Daoy (cell line): ENCODE results near the gene DUSP28. TPM values are rescaled to one million over a fixed set of nuclear protein-coding genes. Genes with fewer than 3 reads are reported as not detected.
"Not testable (repeated sequence)": the region's sequence is repeated elsewhere in the genome, so short reads cannot be mapped to it uniquely, and the experiment has no call there.

Source experiments
- DNase-seq: peaks from one replicate; pipeline ENCODE4 v3.0.0-alpha.2; 2015; ENCODE audit warnings: low read depth
- total RNA-seq: library from RNA; depleted of rRNA; stranded (reverse); fragments of >200 nt; shearing (Covaris generic); gene quantifications from 2 replicates; pipeline ENCODE4 v1.2.3, GENCODE V29; 2014; rRNA removed

DUSP28 gene
- total RNA-seq, result 2.8 and 3.3 TPM in 2 replicates

DNA sequence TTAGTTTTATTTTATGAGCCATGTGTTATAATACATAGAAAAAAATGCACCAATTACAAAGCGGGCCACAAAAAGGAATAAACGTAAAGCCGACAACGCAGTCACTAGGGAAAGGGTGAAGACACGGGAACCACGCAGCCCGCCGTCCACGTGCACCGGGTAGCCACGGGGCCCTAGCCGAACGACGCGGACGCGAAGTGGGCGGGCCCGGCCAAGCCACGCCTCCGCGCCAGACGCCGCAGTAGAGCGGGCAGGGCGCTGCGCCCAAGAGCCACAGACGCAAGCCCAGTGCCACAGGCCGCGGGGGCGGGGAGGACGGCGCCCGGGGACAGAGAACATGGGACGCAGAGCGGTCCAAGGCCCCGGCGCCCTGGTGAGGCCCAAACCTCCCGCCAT lies at the start of gene DUSP28:
Gene DUSP28 (plus strand): TSS at position 274 of the 396 bp plus-strand sequence. CDS start 328 bp downstream, outside the sequence.
- DNase-seq, result peak; percentile 93

- DNase-seq, result no peak
These were observed 49.5 kb upstream of the DUSP28 start for GRCh38 chr2:240510513-240511210.

DNA sequence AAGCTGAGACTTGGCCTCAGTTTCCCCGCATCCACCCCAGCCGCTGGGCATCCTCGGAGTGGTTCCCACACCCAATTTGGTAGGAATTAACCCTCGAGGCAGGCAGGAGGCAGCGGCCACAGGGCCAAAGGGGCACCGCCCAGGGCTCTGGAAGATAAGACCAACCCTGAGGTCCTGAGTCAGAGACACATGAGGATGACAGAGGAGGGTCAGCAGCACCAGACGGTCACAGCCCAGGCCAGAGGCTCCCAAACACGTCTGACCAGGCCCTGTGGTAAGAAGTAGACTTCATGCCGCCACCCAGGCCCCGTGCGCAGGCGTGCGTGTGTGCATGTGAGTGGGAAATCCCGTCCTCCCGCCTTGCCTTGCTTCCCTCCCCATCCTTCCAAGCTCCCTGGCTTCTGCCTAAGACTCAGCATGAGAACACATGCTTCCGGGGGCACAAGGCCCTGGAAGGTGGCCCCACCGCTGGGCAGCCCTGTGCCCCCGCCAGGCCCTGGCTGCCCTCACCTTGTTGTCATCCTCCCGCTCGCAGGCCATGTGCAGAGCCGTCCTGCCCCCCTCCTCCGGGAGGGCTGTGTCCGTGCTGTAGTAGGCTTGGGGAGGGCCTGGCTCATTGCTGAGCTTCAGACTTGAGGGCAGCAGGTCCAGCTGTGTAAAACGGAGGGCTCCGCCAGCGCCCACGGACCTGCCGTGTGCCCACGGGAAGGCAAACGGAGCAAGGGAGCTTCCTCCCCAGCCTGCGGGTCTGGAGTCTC lies 48.6 kb upstream of the DUSP28 start:
- no peak for DNase-seq

DNA sequence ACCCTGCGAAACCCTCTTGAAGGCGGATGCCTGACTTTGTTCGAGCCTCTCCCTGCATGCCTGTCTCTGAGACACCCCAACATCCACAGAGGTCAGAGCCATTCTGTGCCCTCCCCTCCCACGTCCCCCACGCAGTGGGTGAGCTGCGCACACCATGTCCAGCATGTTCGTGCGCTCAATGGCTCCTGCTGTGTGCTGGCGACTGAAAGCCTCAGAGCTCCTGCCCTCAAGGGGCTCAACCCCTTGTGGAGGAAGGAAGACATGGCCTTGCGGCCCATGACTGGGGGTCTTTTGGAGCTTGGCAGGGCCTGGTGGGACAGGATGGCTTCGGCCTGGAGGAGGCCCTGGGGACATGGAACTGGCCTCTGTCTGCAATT lies 48.1 kb upstream of the DUSP28 start:
- DNase-seq, result no peak

DNA sequence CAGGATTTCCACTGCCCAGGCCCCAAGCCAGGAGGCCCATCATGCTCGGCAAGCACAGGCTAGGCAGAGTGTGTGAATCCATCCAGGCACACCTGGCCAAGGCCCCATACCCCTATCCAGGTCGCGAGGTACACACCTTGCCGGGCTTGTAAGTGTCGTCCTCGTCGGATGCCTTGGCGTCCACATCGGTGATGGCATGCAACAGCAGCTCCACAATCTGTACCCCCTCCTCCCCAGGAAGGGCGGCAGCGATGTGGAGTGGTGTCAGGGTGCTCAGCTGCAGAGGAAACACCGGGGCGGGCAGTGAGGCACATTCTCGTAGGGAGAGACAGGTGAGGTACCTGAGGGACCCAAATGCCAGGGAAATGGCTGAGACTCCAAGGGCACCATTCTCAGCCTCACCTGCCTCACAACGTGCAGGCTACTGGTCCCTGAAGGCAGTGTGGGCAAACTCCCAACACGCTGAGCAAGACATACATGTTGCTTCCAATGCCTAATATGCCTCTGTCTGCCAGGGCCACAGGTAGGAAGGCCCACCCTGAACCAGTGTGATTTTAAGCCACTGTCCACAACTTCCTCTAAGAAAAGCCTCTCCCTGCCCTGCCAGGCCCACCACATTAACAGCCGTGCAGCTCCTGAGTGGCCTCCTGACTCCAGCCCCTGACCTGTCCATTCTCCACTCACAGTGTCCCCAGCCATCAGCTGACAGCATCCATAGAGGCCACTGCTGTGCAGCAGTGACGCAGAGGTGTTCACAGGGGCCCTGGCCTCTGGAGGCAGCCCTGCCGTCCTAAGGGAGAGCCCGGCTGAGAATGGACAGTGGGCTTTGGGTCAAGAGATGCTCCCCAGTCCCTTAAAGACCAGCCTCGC lies 47.3 kb upstream of the DUSP28 start:
- DNase-seq, result no peak

DNA sequence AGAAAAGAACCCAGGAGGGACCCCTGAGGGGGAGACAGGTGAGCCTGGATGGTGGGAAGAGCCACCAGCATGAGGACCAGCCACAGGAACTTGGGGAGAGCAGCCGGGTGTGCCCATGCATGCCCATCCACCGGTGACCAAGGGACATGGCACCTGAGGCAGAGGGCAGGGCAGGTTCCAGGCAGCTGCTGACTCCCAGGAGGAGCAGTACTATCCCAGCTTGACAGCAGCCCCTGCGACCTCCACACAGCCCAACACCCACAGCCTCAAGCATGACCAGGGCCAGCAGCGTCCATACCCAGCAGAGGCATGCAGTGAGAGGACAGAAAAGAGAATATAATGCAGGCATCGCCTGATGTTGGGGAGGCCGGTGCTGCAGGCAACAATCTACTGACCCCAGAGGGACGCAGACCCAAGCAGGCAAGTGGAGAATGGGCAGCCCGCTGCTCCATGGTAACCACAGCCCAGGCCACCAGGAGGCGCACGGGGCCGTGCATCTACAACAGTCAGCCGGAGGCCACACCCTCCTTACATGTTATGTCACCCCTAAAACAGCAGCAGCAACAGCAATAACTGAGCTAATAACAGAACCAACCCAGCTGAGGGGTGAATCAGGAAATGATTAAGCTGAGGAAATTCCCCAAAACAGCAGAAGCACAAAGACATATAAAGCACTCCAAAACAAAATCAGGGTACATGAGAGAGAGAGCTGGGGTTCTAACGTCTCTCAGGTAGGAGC lies 46.4 kb upstream of the DUSP28 start:
- DNase-seq, result peak; percentile 79

GRCh38 chr2:240514631-240515030 lies 45.5 kb upstream of the DUSP28 start:
- DNase-seq, result no peak

GRCh38 chr2:240517342-240517741 lies 42.8 kb upstream of the DUSP28 start:
- no peak for DNase-seq

GRCh38 chr2:240518981-240519380 lies 41.2 kb upstream of the DUSP28 start:
- DNase-seq, result no peak

DNA sequence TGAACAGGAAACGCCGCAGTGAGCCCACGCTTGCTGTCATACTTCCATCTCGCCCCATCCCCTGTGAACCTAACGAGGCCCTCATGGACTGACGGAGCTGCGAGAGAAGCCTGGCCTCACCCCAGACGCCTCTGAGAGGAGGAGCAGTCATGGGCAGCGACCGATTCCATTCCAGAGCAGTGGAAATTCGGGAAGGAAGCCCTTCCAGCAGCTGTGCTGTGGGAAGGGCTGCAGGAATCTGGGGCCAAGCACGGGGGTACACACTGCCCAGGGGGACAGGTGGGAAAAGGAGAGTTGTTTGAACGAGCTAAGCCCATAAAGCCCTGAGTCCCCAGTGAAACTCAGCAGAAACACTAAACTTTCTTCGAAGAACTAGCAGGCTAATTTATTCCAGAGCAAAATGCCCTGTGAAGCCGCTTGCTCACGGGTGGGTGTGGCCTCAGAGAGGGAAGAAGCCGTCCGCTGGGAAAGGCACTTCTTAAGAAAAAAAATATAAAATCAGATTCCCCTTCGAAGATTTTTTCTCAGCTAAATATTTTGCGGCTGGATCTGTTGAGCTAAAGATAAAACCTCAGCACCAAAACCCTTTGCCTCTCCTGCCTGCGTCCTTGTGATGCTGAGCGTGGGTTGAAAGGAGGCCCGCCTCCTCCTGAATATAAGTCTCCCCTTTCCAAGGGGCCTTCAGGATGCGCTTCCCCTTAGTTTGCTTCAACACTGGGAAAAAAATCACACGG lies 40.6 kb upstream of the DUSP28 start:
- no peak for DNase-seq

DNA sequence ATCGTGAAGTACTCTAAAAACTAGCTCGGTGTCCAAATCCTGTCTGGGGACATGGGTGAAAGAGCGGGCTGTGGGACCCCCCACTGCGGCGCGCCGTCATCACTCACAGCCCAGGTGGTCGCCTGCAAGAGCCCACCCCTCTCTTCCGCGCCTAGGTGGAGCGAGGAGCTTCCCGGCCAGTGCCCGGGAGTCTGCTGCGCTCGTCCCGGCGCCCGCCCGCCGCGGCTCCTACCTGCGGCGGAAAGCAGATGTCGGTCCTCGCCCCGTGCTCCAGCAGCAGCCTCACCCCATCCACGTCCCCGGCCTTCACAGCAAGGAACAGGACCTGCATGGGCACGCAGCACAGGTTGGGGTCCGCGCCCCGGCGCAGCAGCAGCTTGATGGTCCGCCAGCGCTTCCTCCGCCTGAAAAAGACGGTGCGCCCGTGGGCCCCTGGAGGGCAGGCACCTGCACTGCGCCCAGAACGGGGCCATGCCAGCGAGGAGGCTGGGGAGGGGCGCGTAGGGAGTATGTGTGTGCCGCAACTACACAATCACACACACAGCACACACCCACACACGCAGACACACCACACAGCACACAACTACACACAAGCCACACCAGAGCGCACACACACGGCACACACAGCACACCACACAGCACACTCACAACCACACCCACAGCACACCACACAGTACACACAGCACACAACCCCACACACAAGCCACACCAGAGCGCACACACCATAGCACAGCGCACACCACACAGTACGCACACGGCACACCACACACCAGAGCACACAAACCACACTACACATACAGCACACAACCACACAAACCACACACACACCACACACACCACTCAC lies 39.8 kb upstream of the DUSP28 start:
- no peak for DNase-seq

- no peak for DNase-seq
These were observed 39.2 kb upstream of the DUSP28 start for GRCh38 chr2:240520974-240521350.

DNA sequence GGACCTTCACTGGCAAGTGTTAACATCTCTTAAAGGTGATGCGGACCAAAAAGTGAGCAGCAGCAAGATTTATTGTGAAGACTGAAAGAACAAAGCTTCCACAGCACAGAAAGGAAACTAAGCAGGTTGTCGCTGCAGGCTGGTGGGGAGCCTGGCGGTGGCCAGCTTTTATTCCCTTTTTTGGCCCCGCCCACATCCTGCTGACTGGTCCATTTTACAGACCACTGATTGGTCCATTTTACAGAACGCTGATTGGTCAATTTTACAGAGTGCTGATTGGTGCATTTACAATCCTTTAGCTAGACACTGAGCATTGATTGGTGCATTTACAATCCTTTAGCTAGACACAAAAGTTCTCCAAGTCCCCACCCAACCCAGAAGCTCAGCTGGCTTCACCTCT lies 38.3 kb upstream of the DUSP28 start:
- not testable (repeated sequence) for DNase-seq

GRCh38 chr2:240522406-240522805 lies 37.8 kb upstream of the DUSP28 start:
- DNase-seq, result no peak

- no peak for DNase-seq
These were observed 36.5 kb upstream of the DUSP28 start for GRCh38 chr2:240523451-240524281.

GRCh38 chr2:240524963-240525718 lies 35.0 kb upstream of the DUSP28 start:
- DNase-seq, result no peak

DNA sequence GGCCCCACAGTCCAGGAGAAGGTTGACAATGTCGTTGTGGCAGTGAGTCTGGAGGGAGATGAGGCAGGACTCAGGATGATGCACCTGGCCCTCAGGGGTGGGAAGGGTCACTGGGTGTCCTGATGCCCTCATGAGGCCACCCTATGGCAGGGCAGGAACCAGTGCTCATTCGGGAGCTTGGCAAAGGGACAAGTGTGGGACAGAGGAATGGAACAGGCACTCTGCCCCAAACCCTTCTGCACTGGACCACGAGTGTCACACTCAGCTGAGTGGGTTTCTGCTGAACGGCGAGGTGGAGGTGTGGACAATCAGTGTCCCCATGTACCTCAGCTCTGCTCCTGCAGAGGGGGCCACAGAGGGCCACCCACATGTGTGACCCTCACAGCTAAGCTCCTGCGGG lies 34.4 kb upstream of the DUSP28 start:
- DNase-seq, result no peak

- no peak for DNase-seq
These were observed 33.6 kb upstream of the DUSP28 start for GRCh38 chr2:240526521-240526920.
